ENCODE results near the gene SPEM1.

DNA sequence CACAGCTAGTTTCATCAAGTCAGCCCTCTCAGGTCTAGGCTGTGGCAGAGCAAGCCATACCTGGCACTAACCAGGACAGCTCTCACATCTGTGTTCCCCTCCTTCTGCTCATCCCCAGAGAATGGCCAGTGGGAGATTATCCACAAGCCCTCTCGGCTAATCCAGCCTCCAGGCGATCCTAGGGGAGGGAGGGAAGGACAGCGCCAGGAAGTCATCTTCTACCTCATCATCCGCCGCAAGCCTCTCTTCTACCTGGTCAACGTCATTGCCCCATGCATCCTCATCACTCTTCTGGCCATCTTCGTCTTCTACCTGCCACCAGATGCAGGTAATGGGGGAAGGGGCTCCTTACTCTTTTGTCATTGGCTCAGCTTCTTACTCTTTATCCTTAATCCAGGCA is 28.3 kb downstream of the SPEM1 start:
- no peak for TF ChIP-seq CTCF (conservative IDR thresholded peaks at IDR 0.05)
- TF ChIP-seq EZH2 (IDR thresholded peaks at IDR 0.05; ENCODE audit: low read depth), result no peak

All from PC-9 (cell line).